GM18873 (cell line): ENCODE data around the gene ILKAP.

ENCODE experiments used
- ATAC-seq: cut with Tn5 transposase; IDR thresholded peaks from one replicate; pipeline ENCODE4 v1.9.1; 2021; ENCODE audit warnings: mild to moderate bottlenecking, moderate library complexity, moderate number of reproducible peaks; ENCODE audit not compliant: unreplicated experiment, low FRiP score

ILKAP gene

GRCh38 chr2:238166391-238167343 is 36.8 kb downstream of the ILKAP start:
- ATAC-seq = no peak

GRCh38 chr2:238165288-238165921 is 38.1 kb downstream of the ILKAP start:
- no peak for ATAC-seq

GRCh38 chr2:238164906-238165287 is 38.6 kb downstream of the ILKAP start:
- no peak for ATAC-seq

- no peak for ATAC-seq
Measured at GRCh38 chr2:238163481-238164198, 39.9 kb downstream of the ILKAP start.

GRCh38 chr2:238162846-238163441 is 40.6 kb downstream of the ILKAP start:
- ATAC-seq = no peak

GRCh38 chr2:238162251-238162845 is 41.1 kb downstream of the ILKAP start:
- no peak for ATAC-seq

- ATAC-seq = no peak
Measured at GRCh38 chr2:238161291-238162051, 42.0 kb downstream of the ILKAP start.

GRCh38 chr2:238160206-238161129 is 43.0 kb downstream of the ILKAP start:
- ATAC-seq = no peak

- ATAC-seq = no peak
Measured at GRCh38 chr2:238159661-238160205, 43.8 kb downstream of the ILKAP start.

GRCh38 chr2:238159071-238159539 is 44.4 kb downstream of the ILKAP start:
- no peak for ATAC-seq

GRCh38 chr2:238158509-238159070 is 44.9 kb downstream of the ILKAP start, which contains the start of gene ERFE:
Gene ERFE, plus strand, starts transcription at chr2:238158970. Its CDS starts 38 bp downstream, at chr2:238159008.
- no peak for ATAC-seq

- ATAC-seq = no peak
Measured at GRCh38 chr2:238158018-238158508, 45.4 kb downstream of the ILKAP start.

- no peak for ATAC-seq
Measured at GRCh38 chr2:238157506-238158017, 45.9 kb downstream of the ILKAP start.

- no peak for ATAC-seq
Measured at GRCh38 chr2:238155761-238156694, 47.5 kb downstream of the ILKAP start.

GRCh38 chr2:238155051-238155760 is 48.3 kb downstream of the ILKAP start:
- ATAC-seq = no peak

GRCh38 chr2:238154570-238154969 is 48.9 kb downstream of the ILKAP start:
- no peak for ATAC-seq
